HG02938 (cell line): ENCODE results near the gene TTI1.

ENCODE experiments used
- ATAC-seq: cut with Tn5 transposase; IDR thresholded peaks from one replicate; pipeline ENCODE4 v1.9.1; 2021; ENCODE audit warnings: mild to moderate bottlenecking, moderate library complexity; ENCODE audit not compliant: unreplicated experiment

TTI1 gene

DNA sequence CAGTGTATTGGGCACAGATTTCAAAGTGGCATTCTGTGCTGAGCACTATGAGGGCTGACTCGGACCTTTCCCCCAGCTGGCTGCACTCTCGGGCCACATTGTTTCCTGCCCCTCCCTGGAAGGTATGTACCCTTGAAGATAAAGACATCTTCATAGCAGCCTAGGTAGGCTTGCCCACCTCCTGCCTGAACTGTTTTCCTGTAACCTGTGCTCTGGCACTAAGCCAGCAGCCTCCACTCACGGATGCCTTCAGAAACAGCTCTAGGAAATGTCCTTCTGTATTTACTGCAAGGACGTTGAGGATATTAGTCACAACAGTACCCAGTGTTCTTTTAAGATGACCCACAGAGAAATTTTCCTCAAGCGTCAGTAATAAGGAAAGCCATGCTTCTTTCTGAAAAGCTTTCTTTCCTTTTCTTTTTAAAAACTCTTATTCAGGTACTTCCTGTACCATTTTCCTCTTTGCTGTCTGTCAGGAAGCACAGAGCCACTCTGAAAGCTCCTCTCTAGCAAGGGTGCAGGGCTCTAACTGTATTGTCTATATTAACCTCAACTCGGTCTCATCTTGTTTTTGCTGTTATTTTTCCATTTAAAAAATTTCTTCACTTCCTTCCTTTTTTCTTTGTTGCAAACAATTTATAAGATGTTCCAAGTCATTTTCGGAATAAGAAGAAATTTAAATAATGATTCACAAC is 43.5 kb downstream of the TTI1 start:
- ATAC-seq: no peak

DNA sequence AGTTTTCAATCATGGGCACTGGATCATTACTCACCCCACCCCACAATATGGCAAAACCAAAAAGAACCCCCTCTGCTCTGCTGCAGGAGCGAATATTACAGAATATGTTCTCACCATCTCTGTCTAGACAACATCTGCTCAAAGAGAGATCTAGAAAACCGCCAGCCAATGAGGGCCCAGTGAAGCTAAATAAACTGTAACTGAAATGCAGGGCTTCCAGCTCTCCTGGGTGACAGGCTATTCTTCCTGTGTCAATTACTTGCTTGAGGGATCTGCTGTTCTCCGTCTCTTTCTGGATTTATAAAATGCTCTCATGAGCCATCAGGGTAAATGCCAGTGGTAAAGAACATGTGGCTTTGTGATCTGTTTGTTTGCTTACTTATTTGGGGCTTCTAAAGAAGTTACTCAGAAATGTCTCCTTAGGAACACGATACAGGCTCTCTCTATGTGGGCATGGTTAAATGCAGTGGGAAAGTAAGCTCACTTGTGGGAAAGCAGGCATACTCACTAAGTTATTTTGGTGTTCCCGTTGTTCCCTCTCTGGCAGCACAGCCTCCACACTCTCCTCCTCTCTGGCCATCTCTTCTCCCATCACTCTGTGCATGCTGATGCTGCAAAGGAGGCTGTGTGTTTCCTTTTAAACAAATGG is 44.8 kb downstream of the TTI1 start:
- ATAC-seq: no peak

GRCh38 chr20:37987602-37988290 is 45.5 kb downstream of the TTI1 start:
- ATAC-seq: no peak

DNA sequence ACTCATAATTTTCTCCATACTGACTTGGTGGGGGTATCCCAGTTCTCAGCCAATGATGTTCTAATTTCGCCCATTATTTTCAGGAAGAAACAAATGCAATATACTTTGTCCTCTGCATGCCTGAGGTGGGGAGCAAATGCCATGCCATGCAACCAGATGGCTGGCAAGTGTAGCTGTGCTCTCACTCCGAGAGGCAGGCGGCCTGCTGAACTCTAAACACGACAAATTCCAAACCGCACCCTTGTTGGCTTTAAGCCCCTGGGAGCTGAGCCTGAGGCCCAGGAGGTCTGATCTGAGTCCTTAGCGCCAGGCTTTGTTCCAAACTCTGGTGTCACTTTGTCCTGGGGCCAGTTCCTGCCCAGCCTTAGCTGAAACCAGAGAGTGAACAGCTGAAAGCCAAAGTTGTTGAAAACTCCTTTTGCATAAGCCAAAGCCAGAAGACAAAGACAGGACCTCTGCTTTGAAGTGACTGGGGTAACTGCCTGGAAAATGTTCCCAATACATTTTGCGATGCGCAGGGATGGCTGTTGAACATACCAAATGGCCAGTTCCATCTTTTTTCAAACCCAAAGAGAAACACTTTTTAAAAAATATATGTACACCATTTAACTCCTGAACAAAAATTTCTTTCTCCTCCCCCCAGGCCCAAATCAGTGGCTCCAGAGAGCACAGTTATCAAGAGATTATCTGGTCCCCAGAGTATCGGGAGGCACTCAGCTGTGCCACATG is 46.2 kb downstream of the TTI1 start:
- ATAC-seq: no peak

GRCh38 chr20:37986044-37986858 is 47.0 kb downstream of the TTI1 start:
- no peak for ATAC-seq

GRCh38 chr20:37984018-37984785 is 49.1 kb downstream of the TTI1 start:
- no peak for ATAC-seq

DNA sequence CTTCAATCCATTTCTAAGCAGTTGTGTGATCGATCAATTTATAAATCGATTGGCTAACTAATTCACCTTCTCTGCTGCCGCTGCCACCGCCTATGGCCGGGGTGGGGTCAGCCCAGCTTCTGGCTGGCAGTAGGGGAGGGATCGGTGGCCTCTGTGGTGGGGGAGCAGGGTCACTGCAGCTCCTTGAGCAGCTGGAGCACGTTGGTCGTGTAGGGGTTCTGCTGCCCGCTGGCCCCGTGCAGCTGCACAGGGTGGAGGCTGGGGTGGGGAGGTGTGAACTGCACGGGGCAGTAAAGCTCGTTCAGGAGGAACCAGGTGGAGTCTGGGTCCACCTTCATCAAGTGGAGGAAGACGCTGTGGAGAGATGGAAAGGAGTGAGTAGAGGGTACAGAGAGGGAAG is 50.0 kb downstream of the TTI1 start:
- ATAC-seq: no peak

DNA sequence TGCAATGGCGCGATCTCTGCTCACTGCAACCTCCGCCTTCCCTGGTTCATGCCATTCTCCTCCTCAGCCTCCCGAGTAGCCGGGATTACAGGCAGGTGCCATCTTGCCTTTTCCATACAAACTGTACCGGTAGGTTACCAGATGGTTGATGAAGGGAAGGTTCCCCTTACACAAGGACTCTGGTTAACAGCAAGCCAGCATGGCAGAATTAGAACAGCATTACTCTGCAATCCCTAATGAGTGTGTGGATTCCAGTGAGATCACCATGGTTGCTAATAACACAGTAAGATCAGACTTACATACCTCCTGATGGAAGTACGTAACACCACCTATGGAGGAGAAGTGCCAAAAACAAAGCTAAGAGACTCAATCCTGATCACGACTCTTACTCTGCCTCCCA is 51.7 kb downstream of the TTI1 start:
- ATAC-seq: no peak

GRCh38 chr20:37980876-37981275 is 52.4 kb downstream of the TTI1 start:
- no peak for ATAC-seq

DNA sequence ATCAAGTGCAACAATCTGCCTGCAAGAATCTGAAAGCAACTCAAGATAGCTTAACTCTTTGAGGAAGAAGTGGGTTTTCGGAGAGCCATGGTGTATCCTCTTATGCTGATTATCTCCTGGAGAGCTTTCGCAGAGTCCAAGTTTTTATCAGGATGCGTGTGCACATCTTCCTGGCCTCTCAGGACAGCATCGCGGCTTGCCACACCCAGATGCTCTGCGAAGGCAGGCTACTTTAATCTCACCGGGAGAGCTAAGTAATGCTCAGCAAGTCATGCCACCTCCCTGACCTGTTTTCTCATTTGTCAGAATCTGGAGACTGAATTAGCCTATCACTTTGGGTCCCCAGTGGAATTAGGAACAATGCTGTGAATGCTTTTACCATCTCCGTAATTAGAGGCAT is 52.9 kb downstream of the TTI1 start:
- ATAC-seq: no peak

GRCh38 chr20:37979021-37979985 is 54.0 kb downstream of the TTI1 start:
- no peak for ATAC-seq

- ATAC-seq: no peak
Measured at GRCh38 chr20:37977786-37978185, 55.5 kb downstream of the TTI1 start.

- ATAC-seq: no peak
Measured at GRCh38 chr20:37977338-37977737, 55.9 kb downstream of the TTI1 start.

DNA sequence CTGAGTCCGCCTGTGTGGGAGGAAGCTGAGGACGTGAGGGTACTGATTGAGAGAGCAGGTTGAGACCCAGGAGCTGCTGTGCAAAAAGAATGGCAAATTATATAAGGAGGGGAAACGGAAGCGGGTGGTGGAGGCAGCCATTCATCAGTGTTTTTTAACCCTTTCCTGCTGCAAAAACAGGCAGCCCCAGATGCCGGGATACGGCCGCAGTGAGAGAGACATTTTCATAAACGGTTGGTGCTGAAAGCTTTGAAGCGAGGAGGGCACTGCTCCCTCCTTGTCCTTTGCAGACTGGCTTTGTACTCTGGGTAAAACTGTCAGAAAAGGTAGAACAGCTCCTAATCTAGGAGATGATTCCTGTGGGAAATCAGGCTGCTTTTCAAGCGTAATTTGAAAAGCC is 56.4 kb downstream of the TTI1 start:
- ATAC-seq: no peak

- no peak for ATAC-seq
Measured at GRCh38 chr20:37973059-37973910, 60.0 kb downstream of the TTI1 start.

- ATAC-seq: no peak
Measured at GRCh38 chr20:37972256-37973058, 60.8 kb downstream of the TTI1 start.

- ATAC-seq: no peak
Measured at GRCh38 chr20:37971561-37972127, 61.6 kb downstream of the TTI1 start.
